Stimulated activated CD4-positive, alpha-beta T cell treated with anti-CD3 and anti-CD28 coated beads, Interleukin-15, amount 100 ng/mL, for 48 hours (primary cell): ENCODE measurements around the gene MMP12.

Source experiments
- DNase-seq, 2 donors: peaks; one replicate each; pipeline ENCODE4 v3.0.0-alpha.2; 2020; ENCODE audit warnings: low read depth in 2 of 2

The MMP12 gene

GRCh38 chr11:102850973-102851745 lies 23.6 kb downstream of the MMP12 start:
- no peak for DNase-seq

DNA sequence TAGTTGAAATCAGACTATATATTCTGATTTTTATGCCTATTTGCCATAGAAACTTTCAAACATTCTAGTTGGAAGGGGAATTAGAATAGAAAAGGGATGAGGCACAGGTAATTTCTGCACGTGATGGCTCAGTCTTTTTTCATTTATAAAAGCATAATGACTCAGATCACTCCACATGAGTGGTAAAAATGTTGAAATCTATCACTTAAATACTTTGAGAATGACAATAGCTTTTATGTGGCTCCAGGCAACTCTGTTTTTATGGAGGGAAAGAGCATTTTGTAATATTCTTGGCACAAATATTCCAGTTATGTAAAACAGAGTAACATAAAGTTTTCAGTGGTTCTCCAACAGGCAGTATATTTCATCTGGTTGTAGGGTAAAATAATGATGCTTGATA lies 25.5 kb downstream of the MMP12 start:
- DNase-seq, result no peak

GRCh38 chr11:102846292-102846691 lies 28.5 kb downstream of the MMP12 start:
- no peak for DNase-seq

GRCh38 chr11:102843489-102843888 lies 31.3 kb downstream of the MMP12 start, which contains the start of gene MMP3:
TSS of gene MMP3 (minus strand) at chr11:102843609. CDS start at chr11:102843546, 63 bp downstream.
- no peak for DNase-seq

DNA sequence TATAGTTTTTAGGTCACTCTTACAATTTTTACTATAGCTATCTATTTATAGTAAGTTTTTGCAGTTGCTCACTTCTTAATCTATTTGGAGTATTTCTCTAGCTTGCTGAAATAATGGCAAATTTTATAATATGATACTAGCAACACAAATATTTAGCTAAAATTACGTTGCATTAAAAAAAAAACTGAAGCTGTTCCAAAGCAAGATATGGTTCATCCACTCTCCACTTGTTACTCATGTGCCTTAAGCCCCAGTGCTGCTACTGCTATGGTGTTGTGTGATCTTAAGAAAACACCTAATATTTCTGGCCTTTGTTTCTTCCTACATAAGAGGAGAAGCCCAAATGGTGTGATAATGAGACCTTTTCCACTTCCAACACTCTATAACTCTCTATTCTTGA lies 31.9 kb downstream of the MMP12 start:
- DNase-seq, result no peak

DNA sequence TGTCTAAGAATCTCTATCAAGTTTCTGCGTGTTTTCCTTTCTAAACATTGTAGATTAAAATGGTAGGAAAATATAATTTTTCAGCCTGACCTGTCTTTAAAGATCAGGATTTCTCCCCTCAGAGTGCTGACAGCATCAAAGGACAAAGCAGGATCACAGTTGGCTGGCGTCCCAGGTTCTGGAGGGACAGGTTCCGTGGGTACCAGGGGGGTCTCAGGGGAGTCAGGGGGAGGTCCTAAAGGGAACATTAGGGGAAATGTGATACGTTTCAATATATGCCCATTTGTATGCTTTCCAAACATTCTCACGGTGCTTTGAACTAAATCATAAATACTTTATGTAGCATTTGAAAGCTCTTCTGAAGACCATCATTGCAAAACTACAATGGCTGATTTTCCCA lies 34.8 kb downstream of the MMP12 start:
- no peak for DNase-seq

GRCh38 chr11:102837646-102838045 lies 37.1 kb downstream of the MMP12 start:
- no peak for DNase-seq

DNA sequence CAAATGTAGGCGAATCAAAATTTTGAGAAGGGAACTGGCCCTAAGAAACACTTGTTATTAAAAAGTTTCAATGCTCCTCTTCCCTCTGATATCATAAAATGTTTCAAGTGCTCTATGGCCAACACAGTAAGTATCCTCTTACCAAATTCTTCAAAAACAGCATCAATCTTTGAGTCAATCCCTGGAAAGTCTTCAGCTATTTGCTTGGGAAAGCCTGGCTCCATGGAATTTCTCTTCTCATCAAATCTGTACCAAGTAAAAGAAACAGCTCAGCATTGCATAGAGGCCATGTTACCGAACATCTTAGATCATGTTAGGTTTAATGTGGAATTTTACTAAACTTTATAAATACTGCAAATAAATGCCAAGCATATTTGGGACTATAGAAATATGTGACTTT lies 37.6 kb downstream of the MMP12 start:
- no peak for DNase-seq

- no peak for DNase-seq
These were observed 38.4 kb downstream of the MMP12 start for GRCh38 chr11:102836290-102836875.

DNA sequence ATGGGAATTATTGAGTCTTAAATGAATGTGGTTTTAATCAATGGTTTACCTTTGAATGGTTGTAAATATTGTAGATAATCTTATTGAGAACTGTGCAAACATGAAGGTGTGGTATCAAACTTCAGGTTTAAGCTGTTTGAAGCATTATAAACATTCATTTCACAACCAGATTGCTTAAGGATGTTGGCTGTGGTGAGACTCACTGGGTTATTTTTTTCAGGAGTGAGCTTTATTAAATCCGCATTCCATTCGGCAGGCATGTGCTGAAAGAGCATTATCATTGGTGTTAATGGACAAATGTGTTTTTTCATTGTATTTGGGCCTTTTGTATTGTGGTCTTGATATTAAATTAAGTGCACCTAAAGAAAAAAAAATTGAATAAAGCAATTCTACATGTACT lies 41.1 kb downstream of the MMP12 start:
- no peak for DNase-seq

DNA sequence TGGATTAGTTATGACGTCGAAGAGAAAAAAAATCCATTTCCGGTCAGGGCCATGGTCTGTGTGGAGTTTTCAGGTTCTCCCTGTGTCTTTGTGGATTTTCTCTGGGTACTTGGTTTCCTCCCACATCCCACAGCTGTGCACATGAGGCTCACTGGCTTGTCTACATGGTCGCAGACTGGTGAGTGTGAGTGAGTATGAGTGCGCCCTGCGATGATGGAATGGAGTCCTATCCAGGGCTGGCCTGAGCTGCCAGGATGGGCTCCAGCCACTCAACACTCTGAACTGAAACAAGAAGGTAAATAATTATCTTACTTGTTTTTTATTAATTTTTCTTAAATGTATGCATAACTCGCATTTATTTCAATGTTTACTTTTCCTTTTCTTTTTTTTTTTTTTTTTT lies 42.2 kb downstream of the MMP12 start:
- no peak for DNase-seq

GRCh38 chr11:102831489-102832440 lies 43.0 kb downstream of the MMP12 start:
- no peak for DNase-seq

- DNase-seq, result no peak
These were observed 43.7 kb downstream of the MMP12 start for GRCh38 chr11:102831128-102831488.

- no peak for DNase-seq
These were observed 44.6 kb downstream of the MMP12 start for GRCh38 chr11:102830001-102830727.

DNA sequence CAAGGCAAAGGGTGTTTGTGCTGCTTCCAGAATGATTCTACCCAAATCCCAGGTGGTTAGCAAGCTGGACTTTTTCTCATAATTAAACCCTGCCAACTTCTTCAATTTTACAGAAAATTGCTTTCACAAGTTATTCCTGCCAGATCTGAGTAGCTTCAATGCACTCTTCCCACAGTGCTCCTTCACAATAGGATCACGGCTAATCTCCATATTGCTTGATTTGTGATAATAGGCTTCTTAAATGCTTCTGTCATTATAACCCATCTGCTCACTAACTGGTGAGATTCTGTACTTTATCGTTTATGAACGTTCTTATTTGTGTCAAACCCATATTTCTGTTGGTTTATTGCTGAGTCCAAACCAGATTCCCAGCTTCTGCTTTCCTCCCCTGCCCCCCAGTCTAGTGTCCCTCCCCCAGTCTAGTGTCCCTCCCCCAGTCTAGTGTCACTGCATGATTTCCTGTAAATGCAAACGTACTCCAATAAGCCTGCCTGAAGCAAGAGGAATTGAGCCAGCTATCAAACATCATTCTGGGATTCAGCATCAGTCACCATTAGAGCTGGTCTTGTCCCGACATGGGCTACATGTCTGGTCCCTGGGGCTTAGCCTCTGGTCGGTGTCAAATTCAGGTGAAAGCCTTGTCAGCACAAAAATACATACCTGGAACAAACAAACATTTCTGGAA lies 45.3 kb downstream of the MMP12 start:
- DNase-seq, result no peak

GRCh38 chr11:102824556-102824955 lies 50.2 kb downstream of the MMP12 start:
- DNase-seq, result no peak

- no peak for DNase-seq
These were observed 55.3 kb downstream of the MMP12 start for GRCh38 chr11:102819491-102819890.

DNA sequence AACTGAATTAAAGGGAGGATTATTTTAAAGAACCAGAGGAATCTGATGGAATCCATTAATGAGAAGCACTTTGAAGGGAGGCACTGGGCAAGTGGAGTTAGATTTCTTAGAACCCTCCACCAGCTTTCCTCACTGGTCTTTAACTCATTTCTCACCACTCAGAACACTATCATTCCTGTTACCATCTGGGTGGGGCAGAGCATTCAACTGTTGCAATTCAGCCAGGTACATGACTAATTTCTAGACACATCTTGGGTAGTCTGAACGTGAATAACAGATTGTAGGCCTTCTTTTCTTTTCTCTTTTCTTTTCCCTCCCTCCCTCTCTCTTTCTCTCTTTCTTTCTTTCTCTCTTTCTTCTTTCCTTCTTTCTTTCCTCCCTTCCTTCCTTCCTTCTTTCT lies 61.3 kb downstream of the MMP12 start:
- no peak for DNase-seq
